ENCODE measurements around the gene TENT5C. TPM values are rescaled to one million over a fixed set of nuclear protein-coding genes. Genes with fewer than 3 reads are reported as not detected.

The TENT5C gene
- total RNA-seq, 1 donor from 2014 or later: 59.3 TPM

DNA sequence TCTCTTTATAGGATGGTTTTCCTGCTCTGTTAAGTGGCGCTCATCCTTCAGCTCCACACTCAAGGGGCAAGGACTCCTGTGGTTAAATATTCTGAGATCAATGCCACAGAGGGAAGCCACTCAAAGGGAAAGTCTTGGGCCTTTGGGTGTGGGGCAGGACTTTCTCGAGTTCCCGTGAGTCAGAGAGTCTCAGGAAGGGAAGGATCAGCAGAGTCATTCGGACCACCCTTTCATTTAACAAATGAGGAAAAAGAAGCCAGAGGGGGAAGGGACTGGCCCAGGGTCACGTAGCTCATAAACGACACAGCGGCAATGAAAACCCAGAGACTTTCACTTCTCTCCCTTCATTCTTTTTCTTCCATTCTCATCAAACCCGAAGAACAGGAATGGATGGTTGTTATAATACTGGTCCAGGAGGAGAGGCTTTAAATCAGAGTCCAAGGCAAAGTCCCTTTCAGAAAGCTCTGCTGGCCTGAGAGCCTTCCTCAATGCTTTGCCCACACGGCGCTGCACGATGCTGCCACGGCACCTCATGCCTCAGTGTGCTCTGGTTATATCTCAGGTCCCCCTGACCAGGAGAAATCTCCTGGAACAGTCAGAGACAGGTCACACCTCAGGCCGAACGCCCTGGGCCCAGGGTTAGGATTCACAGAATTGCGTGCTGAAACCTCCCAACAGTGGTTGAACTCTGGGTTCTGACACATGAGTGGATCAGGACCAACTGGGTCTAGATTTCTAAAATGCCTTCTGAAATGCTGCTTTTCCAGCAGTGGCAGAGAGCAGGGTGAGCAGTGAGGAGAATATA, 65.3 kb downstream of the TENT5C start:
- CTCF ChIA-PET: interaction anchor here (0.8 to 9.0 kb wide), 7 partner anchors 9 to 159 kb away, joined by 3 to 211 read pairs (median 4); partner anchors contain the start of gene TENT5C
- peak overlapping the region; percentile 82 for H3K27ac Mint-ChIP-seq
- peak overlapping the region; percentile 17 for H3K4me3 Mint-ChIP-seq
- H3K27me3 Mint-ChIP-seq: no peaks in the 10 kb centered on the region
- no peak for DNase-seq
- no peak for ATAC-seq (ENCODE audit: low read depth)
- intact Hi-C loops (cut with micrococcal nuclease): loop anchor here (5.0 to 10.0 kb wide), 4 partner anchors 34 to 609 kb away; partner anchors contain the start of genes GDAP2, TTF2 and WDR3
- peaks cover 69% of the 10 kb centered on the region for H3K4me1 Mint-ChIP-seq
- POLR2A ChIA-PET: interaction anchor here (0.6 to 38.9 kb wide), 5 partner anchors 12 to 136 kb away, joined by 3 to 1269 read pairs (median 15); partner anchors contain the start of gene TENT5C
- TF ChIP-seq, protein P1, sequence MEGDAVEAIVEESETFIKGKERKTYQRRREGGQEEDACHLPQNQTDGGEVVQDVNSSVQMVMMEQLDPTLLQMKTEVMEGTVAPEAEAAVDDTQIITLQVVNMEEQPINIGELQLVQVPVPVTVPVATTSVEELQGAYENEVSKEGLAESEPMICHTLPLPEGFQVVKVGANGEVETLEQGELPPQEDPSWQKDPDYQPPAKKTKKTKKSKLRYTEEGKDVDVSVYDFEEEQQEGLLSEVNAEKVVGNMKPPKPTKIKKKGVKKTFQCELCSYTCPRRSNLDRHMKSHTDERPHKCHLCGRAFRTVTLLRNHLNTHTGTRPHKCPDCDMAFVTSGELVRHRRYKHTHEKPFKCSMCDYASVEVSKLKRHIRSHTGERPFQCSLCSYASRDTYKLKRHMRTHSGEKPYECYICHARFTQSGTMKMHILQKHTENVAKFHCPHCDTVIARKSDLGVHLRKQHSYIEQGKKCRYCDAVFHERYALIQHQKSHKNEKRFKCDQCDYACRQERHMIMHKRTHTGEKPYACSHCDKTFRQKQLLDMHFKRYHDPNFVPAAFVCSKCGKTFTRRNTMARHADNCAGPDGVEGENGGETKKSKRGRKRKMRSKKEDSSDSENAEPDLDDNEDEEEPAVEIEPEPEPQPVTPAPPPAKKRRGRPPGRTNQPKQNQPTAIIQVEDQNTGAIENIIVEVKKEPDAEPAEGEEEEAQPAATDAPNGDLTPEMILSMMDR (IDR thresholded peaks at IDR 0.05): no peak
- no peaks in the 10 kb centered on the region for H3K36me3 Mint-ChIP-seq (ENCODE audit: low read depth)
- no peaks in the 10 kb centered on the region for H3K9me3 Mint-ChIP-seq

DNA sequence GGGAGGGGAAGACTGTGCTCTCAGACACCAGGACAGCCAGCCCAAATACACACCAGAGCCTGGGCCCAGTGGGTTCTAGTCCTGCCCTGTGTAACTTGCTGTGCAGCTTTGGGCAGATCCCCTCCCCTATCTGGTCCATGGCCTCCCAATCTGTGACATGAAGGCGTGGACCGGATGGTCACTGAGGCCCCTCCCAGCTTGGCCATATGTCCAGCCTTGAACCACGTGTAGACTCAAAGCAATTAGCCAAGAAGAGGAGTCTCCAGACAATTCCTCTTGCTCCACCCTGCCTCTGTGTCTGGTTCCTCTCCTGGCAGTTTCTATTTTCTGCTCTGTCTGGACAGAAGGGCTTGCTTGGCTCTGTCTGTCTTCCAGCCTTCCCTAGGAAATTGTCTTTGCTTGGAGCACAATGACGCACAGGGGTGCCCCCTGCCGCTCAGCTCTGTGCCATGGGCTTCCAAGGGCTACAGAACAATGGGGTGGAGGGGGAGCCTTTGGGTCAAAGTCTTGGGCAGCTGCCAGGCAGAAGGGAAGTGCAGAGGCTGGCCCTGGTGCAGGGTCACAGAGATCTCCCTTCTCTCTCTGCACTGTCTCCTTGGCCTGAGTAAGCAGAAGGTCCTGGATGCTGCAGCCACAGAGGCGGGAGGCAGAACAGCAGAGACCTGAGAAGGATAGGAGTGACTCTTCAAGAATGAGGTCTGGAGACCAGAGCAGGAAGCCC, 66.1 kb downstream of the TENT5C start:
- ChIA-PET POLR2A (interaction anchor here (0.9 to 38.9 kb wide), 3 partner anchors 14 to 47 kb away, joined by 4 to 1269 read pairs (median 32); partner anchors contain the start of gene TENT5C), CTCF (interaction anchor here (1.0 to 9.0 kb wide), 5 partner anchors 16 to 136 kb away, joined by 3 to 211 read pairs (median 4); partner anchors contain the start of gene TENT5C)
- no peaks in the 10 kb centered on the region for H3K36me3 Mint-ChIP-seq (ENCODE audit: low read depth)
- H3K27me3 Mint-ChIP-seq: no peaks in the 10 kb centered on the region
- TF ChIP-seq, protein P1 (IDR thresholded peaks at IDR 0.05): no peak
- peak overlapping the region; percentile 82 for H3K27ac Mint-ChIP-seq
- intact Hi-C loops (cut with micrococcal nuclease): loop anchor here (5.0 to 10.0 kb wide), 4 partner anchors 35 to 610 kb away; partner anchors contain the start of genes GDAP2, TTF2 and WDR3
- ATAC-seq (ENCODE audit: low read depth) (no peak), DNase-seq (no peak)
- H3K9me3 Mint-ChIP-seq: no peaks in the 10 kb centered on the region
- H3K4me1 Mint-ChIP-seq: peaks cover 65% of the 10 kb centered on the region
- no peak overlapping the region for H3K4me3 Mint-ChIP-seq

DNA sequence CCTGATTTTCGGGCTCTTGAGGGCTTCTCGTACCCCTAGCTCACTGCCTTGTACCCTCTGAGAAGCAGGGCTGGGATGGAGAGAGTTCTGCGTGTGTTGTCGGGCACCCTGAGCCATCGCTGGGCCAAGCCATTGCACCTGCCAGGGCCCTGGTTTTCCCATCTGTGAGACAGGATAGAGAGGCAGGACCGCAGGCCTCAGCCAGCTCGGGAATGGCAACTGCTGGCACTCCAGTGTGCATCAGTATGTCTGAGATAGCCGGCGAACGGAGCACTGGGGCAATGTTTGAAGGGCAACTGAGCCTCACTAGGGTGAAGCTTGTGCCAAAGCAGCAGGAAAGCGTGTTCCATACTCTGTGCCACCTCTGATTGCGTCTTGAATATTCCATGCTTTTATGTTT, 66.9 kb downstream of the TENT5C start:
- Mint-ChIP-seq H3K9me3 (no peaks in the 10 kb centered on the region), H3K36me3 (ENCODE audit: low read depth) (no peaks in the 10 kb centered on the region), H3K4me3 (no peak overlapping the region), H3K4me1 (peaks cover 60% of the 10 kb centered on the region), H3K27me3 (no peaks in the 10 kb centered on the region), H3K27ac (no peak overlapping the region)
- TF ChIP-seq, protein P1 (IDR thresholded peaks at IDR 0.05): no peak
- intact Hi-C loops (cut with micrococcal nuclease): loop anchor here (5.0 to 10.0 kb wide), 4 partner anchors 35 to 610 kb away; partner anchors contain the start of genes GDAP2, TTF2 and WDR3
- DNase-seq: no peak
- POLR2A ChIA-PET: interaction anchor here (0.9 to 38.9 kb wide), 4 partner anchors 8 to 48 kb away, joined by 4 to 1269 read pairs (median 18); partner anchors contain the start of gene TENT5C
- no peak for ATAC-seq (ENCODE audit: low read depth)
- CTCF ChIA-PET: interaction anchor here (1.0 to 9.0 kb wide), 9 partner anchors 18 to 159 kb away, joined by 3 to 211 read pairs (median 21); partner anchors contain the start of gene TENT5C

DNA sequence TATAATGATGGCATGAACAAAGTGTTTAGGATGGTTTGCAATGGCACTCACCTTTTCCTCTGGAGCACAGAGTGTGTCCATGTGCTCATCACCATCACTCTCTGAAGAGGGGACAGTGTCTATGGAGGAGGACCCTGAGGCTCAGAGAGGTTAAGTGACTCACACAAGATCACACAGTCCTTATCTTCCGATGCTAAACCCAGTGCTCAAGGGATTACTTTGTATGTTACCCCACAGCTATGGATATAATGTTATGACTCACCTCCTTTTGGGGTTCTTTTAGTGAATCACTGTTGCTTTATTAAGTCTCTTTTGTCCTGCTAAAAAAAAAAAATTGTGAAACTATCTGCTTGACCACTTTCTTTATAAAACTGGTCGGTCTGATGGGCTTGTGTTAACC, 67.6 kb downstream of the TENT5C start:
- POLR2A ChIA-PET: interaction anchor here (1.2 to 38.9 kb wide), 6 partner anchors 9 to 139 kb away, joined by 3 to 1269 read pairs (median 9); partner anchors contain the start of gene TENT5C
- CTCF ChIA-PET: interaction anchor here (0.8 to 9.0 kb wide), 20 partner anchors 8 to 333 kb away, joined by 3 to 211 read pairs (median 9); partner anchors contain the start of gene TENT5C

More for the DNA sequence above, 67.6 kb downstream of the TENT5C start:
- TF ChIP-seq, protein P1 (IDR thresholded peaks at IDR 0.05): no peak
- Mint-ChIP-seq H3K36me3 (ENCODE audit: low read depth) (no peaks in the 10 kb centered on the region), H3K9me3 (no peaks in the 10 kb centered on the region), H3K27me3 (no peaks in the 10 kb centered on the region), H3K4me1 (peaks cover 59% of the 10 kb centered on the region), H3K4me3 (no peak overlapping the region), H3K27ac (no peak overlapping the region)
- DNase-seq (no peak), ATAC-seq (ENCODE audit: low read depth) (no peak)
- intact Hi-C loops (cut with micrococcal nuclease): loop anchor here (5.0 to 10.0 kb wide), 4 partner anchors 36 to 611 kb away; partner anchors contain the start of genes GDAP2, TTF2 and WDR3

Measured in activated B cell treated with CpG ODN at 0.5 μM for 24 hours (primary cell).